ENCODE measurements around the gene MYO10.

- TF ChIP-seq CTCF (IDR thresholded peaks at IDR 0.05) (no peak), POLR2A (IDR thresholded peaks at IDR 0.05) (no peak)
These were observed 5.6 kb downstream of the MYO10 start for GRCh38 chr5:16930496-16930895.
